Neutrophil (primary cell): ENCODE results near the gene CNST.
A peak's percentile ranks its signal among the peaks of the same experiment; 100 is the strongest.
"Not testable (repeated sequence)": the region's sequence is repeated elsewhere in the genome, so short reads cannot be mapped to it uniquely, and the experiment has no call there.

Experiments used
- H3K27ac ChIP-seq: fragments of 200-600 bp; sonication (generic); 2 replicates; pipeline ENCODE4 v1.5.1; 2016; ENCODE audit warnings: mild to moderate bottlenecking, moderate library complexity
- H3K27me3 ChIP-seq: fragments of 200-600 bp; sonication (generic); 2 replicates; pipeline ENCODE4 v1.6.0; 2016; ENCODE audit warnings: mild to moderate bottlenecking
- H3K36me3 ChIP-seq: fragments of 200-600 bp; sonication (generic); 2 replicates; pipeline ENCODE4 v1.5.1; 2017
- H3K4me1 ChIP-seq, 2 experiments: fragments of 200-600 bp in 1 of 2; sonication (generic) in 1 of 2; 1 replicate in 1 of 2; 2 replicates in 1 of 2; pipeline versions ENCODE4 v1.5.1 to v1.6.1; 2013 to 2016; ENCODE audit warnings: low read depth in 1 of 2, low read length in 1 of 2, mild to moderate bottlenecking in 1 of 2, moderate library complexity in 1 of 2; ENCODE audit not compliant: control insufficient read depth in 1 of 2, insufficient read depth in 1 of 2
- H3K4me3 ChIP-seq, 2 experiments: fragments of 200-600 bp in 1 of 2; sonication (generic) in 1 of 2; 1 replicate in 1 of 2; 2 replicates in 1 of 2; pipeline ENCODE4 v1.5.1; 2013 to 2016; ENCODE audit warnings: low read depth in 1 of 2, low read length in 1 of 2, mild to moderate bottlenecking in 1 of 2, moderate library complexity in 1 of 2
- H3K9me3 ChIP-seq: fragments of 200-600 bp; sonication (generic); 2 replicates; pipeline ENCODE4 v1.5.1; 2016
- TF ChIP-seq, protein P1 (sequence below): fragments of 200-600 bp; sonication (generic); IDR thresholded peaks from 2 replicates; pipeline ENCODE4 v1.5.1; 2016; ENCODE audit warnings: antibody characterized with exemption

CNST gene

GRCh38 chr1:246559310-246559709 is 6.9 kb upstream of the CNST start:
- peaks cover 13% of the 10 kb centered on the region for H3K36me3 ChIP-seq
- H3K4me3 ChIP-seq = no peak overlapping the region
- TF ChIP-seq, protein P1, sequence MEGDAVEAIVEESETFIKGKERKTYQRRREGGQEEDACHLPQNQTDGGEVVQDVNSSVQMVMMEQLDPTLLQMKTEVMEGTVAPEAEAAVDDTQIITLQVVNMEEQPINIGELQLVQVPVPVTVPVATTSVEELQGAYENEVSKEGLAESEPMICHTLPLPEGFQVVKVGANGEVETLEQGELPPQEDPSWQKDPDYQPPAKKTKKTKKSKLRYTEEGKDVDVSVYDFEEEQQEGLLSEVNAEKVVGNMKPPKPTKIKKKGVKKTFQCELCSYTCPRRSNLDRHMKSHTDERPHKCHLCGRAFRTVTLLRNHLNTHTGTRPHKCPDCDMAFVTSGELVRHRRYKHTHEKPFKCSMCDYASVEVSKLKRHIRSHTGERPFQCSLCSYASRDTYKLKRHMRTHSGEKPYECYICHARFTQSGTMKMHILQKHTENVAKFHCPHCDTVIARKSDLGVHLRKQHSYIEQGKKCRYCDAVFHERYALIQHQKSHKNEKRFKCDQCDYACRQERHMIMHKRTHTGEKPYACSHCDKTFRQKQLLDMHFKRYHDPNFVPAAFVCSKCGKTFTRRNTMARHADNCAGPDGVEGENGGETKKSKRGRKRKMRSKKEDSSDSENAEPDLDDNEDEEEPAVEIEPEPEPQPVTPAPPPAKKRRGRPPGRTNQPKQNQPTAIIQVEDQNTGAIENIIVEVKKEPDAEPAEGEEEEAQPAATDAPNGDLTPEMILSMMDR = no peak
- H3K27me3 ChIP-seq = no peaks in the 10 kb centered on the region
- H3K27ac ChIP-seq = no peak overlapping the region
- no peaks in the 10 kb centered on the region for H3K9me3 ChIP-seq
- peaks cover 3% of the 10 kb centered on the region in 2 experiments for H3K4me1 ChIP-seq

GRCh38 chr1:246560833-246561232 is 5.4 kb upstream of the CNST start:
- H3K4me3 ChIP-seq, H3K27ac ChIP-seq, H3K27me3 ChIP-seq, H3K36me3 ChIP-seq, H3K9me3 ChIP-seq: not testable (repeated sequence)
- H3K4me1 ChIP-seq = peaks cover 13 to 14% of the 10 kb centered on the region in 2 experiments

GRCh38 chr1:246564839-246565750 is 1.2 kb upstream of the CNST start:
- Histone ChIP-seq H3K4me1 (peaks cover 28 to 32% of the 10 kb centered on the region in 2 experiments), H3K9me3 (no peaks in the 10 kb centered on the region), H3K4me3 (peak overlapping the region; percentile 97 to 99), H3K36me3 (no peaks in the 10 kb centered on the region), H3K27me3 (no peaks in the 10 kb centered on the region), H3K27ac (no peak overlapping the region)
- TF ChIP-seq, protein P1 = no peak

- Histone ChIP-seq H3K27ac (peak overlapping the region; percentile 92), H3K4me3 (peak overlapping the region; percentile 97 to 99), H3K27me3 (no peaks in the 10 kb centered on the region), H3K4me1 (peaks cover 28 to 34% of the 10 kb centered on the region in 2 experiments), H3K9me3 (no peaks in the 10 kb centered on the region), H3K36me3 (no peaks in the 10 kb centered on the region)
- TF ChIP-seq, protein P1 = no peak
Observed at GRCh38 chr1:246565751-246566127, 517 bp upstream of the CNST start.

GRCh38 chr1:246566813-246567645 is 773 bp downstream of the CNST start:
- Histone ChIP-seq H3K27ac (peak overlapping the region; percentile 92), H3K4me1 (peaks cover 40 to 45% of the 10 kb centered on the region in 2 experiments), H3K27me3 (no peaks in the 10 kb centered on the region), H3K4me3 (peak overlapping the region; percentile 97 to 99), H3K36me3 (no peaks in the 10 kb centered on the region), H3K9me3 (no peaks in the 10 kb centered on the region)
- TF ChIP-seq, protein P1 = no peak
